ENCODE results near the gene UBL4B.

- no peak for TF ChIP-seq CEBPB (IDR thresholded peaks at IDR 0.05)
- no peak for TF ChIP-seq CTCF (IDR thresholded peaks at IDR 0.05)
- TF ChIP-seq RNF2 (IDR thresholded peaks at IDR 0.05; ENCODE audit: borderline replicate concordance, low read depth): no peak
- no peak for TF ChIP-seq BCL3 (IDR thresholded peaks at IDR 0.05)
- no peak for TF ChIP-seq CBX8 (IDR thresholded peaks at IDR 0.05)
- TF ChIP-seq RFX5 (IDR thresholded peaks at IDR 0.05): no peak
- no peak for TF ChIP-seq POLR2AphosphoS2 (conservative IDR thresholded peaks at IDR 0.05; ENCODE audit: low read length)
- no peak for TF ChIP-seq ELK1 (IDR thresholded peaks at IDR 0.05; ENCODE audit: low read depth, low read length)
- TF ChIP-seq EP300 (IDR thresholded peaks at IDR 0.05): no peak
- no peak for TF ChIP-seq HDAC2 (IDR thresholded peaks at IDR 0.05)
Measured at GRCh38 chr1:110102081-110102480, 10.2 kb upstream of the UBL4B start.
